Nephron progenitor cell (in vitro differentiated cells): ENCODE results near the gene ZFP69.

Experiments
- DNase-seq: peaks from one replicate; pipeline ENCODE4 v3.0.0; 2021
- H3K27ac Mint-ChIP-seq: 2 replicates; pipeline ENCODE4 v1.8.0; 2021; ENCODE audit warnings: mild to moderate bottlenecking, moderate library complexity, mixed read lengths
- H3K27me3 Mint-ChIP-seq: 2 replicates; pipeline ENCODE4 v1.8.0; 2021; ENCODE audit warnings: mild to moderate bottlenecking, low read depth, mixed read lengths; ENCODE audit not compliant: poor library complexity
- H3K36me3 Mint-ChIP-seq: 2 replicates; pipeline ENCODE4 v1.8.0; 2021; ENCODE audit warnings: low read depth, mixed read lengths
- H3K4me1 Mint-ChIP-seq: 2 replicates; pipeline ENCODE4 v1.8.0; 2021; ENCODE audit warnings: mixed read lengths
- H3K4me3 Mint-ChIP-seq: 2 replicates; pipeline ENCODE4 v1.8.0; 2021; ENCODE audit warnings: mild to moderate bottlenecking, moderate library complexity, mixed read lengths
- H3K9me3 Mint-ChIP-seq: 2 replicates; pipeline ENCODE4 v1.8.0; 2021; ENCODE audit warnings: mild to moderate bottlenecking, moderate library complexity, mixed read lengths
- CTCF ChIP-seq: fragments of 200-600 bp; sonication (generic); IDR thresholded peaks from 2 replicates; pipeline ENCODE4 v1.5.0; 2021; ENCODE audit warnings: antibody characterized with exemption

Gene ZFP69

GRCh38 chr1:40438391-40439015 lies 38.6 kb upstream of the ZFP69 start:
- Mint-ChIP-seq H3K27ac (no peak overlapping the region), H3K27me3 (no peaks in the 10 kb centered on the region)

GRCh38 chr1:40439247-40439646 lies 37.8 kb upstream of the ZFP69 start:
- Mint-ChIP-seq H3K27ac (no peak overlapping the region), H3K4me3 (no peak overlapping the region), H3K27me3 (no peaks in the 10 kb centered on the region), H3K9me3 (peaks cover 3% of the 10 kb centered on the region), H3K36me3 (peaks cover 4% of the 10 kb centered on the region), H3K4me1 (no peaks in the 10 kb centered on the region)
- DNase-seq = no peak
- TF ChIP-seq CTCF = no peak

More at GRCh38 chr1:40438391-40439015, 38.6 kb upstream of the ZFP69 start:
- H3K36me3 Mint-ChIP-seq = no peaks in the 10 kb centered on the region
- peak; percentile 55 for TF ChIP-seq CTCF
- no peak overlapping the region for H3K4me3 Mint-ChIP-seq
- DNase-seq = peak; percentile 8
- H3K9me3 Mint-ChIP-seq = peaks cover 3% of the 10 kb centered on the region
- H3K4me1 Mint-ChIP-seq = no peaks in the 10 kb centered on the region

GRCh38 chr1:40449684-40450494 lies 27.2 kb upstream of the ZFP69 start, which contains the start of gene ZFP69B:
Gene ZFP69B, plus strand, starts transcription at chr1:40450476. Its CDS starts 486 bp downstream, at chr1:40450962.
- Mint-ChIP-seq H3K9me3 (peaks cover 89% of the 10 kb centered on the region), H3K4me3 (peak within 1 kb of the TSS; percentile 94), H3K27ac (peak within 1 kb of the TSS; percentile 90), H3K36me3 (peaks cover 64% of the 10 kb centered on the region), H3K27me3 (peaks cover 7% of the 10 kb centered on the region), H3K4me1 (peaks cover 21% of the 10 kb centered on the region)
- peak; percentile 99 for DNase-seq
- no peak for TF ChIP-seq CTCF

GRCh38 chr1:40450495-40451237 lies 26.4 kb upstream of the ZFP69 start:
- Mint-ChIP-seq H3K27me3 (peaks cover 7% of the 10 kb centered on the region), H3K4me1 (peaks cover 21% of the 10 kb centered on the region), H3K27ac (peak overlapping the region; percentile 90), H3K9me3 (peaks cover 89% of the 10 kb centered on the region), H3K36me3 (peaks cover 65% of the 10 kb centered on the region), H3K4me3 (peak overlapping the region; percentile 94)
- DNase-seq = peak; percentile 4
- no peak for TF ChIP-seq CTCF

DNA sequence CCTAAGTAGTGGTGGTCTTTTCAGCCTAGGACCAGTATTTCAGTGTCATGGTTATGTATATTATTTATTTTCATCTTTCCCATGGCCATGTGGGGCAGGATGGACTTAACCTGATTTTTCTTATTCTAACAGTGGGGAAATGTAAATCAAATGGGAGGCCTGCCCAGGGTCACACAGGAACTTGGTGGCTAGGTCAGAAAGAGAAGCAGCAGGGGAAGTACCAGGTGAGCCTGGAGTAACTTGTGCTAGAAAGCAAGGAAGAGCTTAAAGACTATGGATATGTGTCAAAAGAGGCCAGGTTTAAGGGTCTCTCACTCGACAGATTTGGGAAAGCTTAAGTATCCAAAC lies 25.9 kb upstream of the ZFP69 start:
- Mint-ChIP-seq H3K4me1 (peaks cover 21% of the 10 kb centered on the region), H3K27ac (no peak overlapping the region), H3K4me3 (peak overlapping the region; percentile 94), H3K27me3 (peaks cover 7% of the 10 kb centered on the region), H3K9me3 (peaks cover 90% of the 10 kb centered on the region), H3K36me3 (peaks cover 65% of the 10 kb centered on the region)
- TF ChIP-seq CTCF = no peak
- no peak for DNase-seq
